ENCODE results near the gene ZBTB1. TPM values are rescaled to one million over a fixed set of nuclear protein-coding genes. Genes with fewer than 3 reads are reported as not detected.

ZBTB1 gene
- total RNA-seq, 2 donors from 2014 or later, result 26.2 to 32.7 TPM

- H3K4me3 ChIP-seq, result peak overlapping the region; percentile 65
- intact Hi-C loops (cut with DNase I), result loop anchor here (2.0 kb wide), 1 partner anchor 95 kb away; no protein-coding TSS in a partner anchor
- no peak overlapping the region for H3K27ac ChIP-seq
- no peaks in the 10 kb centered on the region for H3K4me1 ChIP-seq
- TF ChIP-seq CTCF (IDR thresholded peaks at IDR 0.05), result no peak
- H3K9ac ChIP-seq (ENCODE audit: low read depth in 2 of 2, low read length in 2 of 2), result peak overlapping the region in 1 of 2 donors; percentile 12
- no peak for DNase-seq
- H3K36me3 ChIP-seq, result no peaks in the 10 kb centered on the region
- H3K27me3 ChIP-seq, result no peaks in the 10 kb centered on the region
- H3K9me3 ChIP-seq, result no peaks in the 10 kb centered on the region
Observed at GRCh38 chr14:64541972-64542835, 37.6 kb downstream of the ZBTB1 start.

- H3K4me1 ChIP-seq, result no peaks in the 10 kb centered on the region
- TF ChIP-seq CTCF (IDR thresholded peaks at IDR 0.05), result no peak
- H3K36me3 ChIP-seq, result no peaks in the 10 kb centered on the region
Observed at GRCh38 chr14:64542836-64543201, 38.2 kb downstream of the ZBTB1 start.

GRCh38 chr14:64544607-64545312, 40.2 kb downstream of the ZBTB1 start:
- no peak for TF ChIP-seq CTCF (IDR thresholded peaks at IDR 0.05)
- Histone ChIP-seq H3K9ac (ENCODE audit: low read depth in 2 of 2, low read length in 2 of 2) (no peak overlapping the region), H3K27me3 (no peaks in the 10 kb centered on the region), H3K9me3 (no peaks in the 10 kb centered on the region), H3K36me3 (no peaks in the 10 kb centered on the region), H3K4me1 (no peaks in the 10 kb centered on the region), H3K4me3 (peak overlapping the region; percentile 10), H3K27ac (no peak overlapping the region)
- no peak for DNase-seq
- intact Hi-C loops (cut with DNase I), result no loop called here

More at GRCh38 chr14:64542836-64543201, 38.2 kb downstream of the ZBTB1 start:
- no peaks in the 10 kb centered on the region for H3K9me3 ChIP-seq
- H3K9ac ChIP-seq (ENCODE audit: low read depth in 2 of 2, low read length in 2 of 2), result no peak overlapping the region
- no peaks in the 10 kb centered on the region for H3K27me3 ChIP-seq
- H3K27ac ChIP-seq, result no peak overlapping the region
- DNase-seq, result no peak
- H3K4me3 ChIP-seq, result peak overlapping the region; percentile 65
- intact Hi-C loops (cut with DNase I), result no loop called here

- no peak for DNase-seq
- H3K4me3 ChIP-seq, result no peak overlapping the region
- H3K9me3 ChIP-seq, result no peaks in the 10 kb centered on the region
- H3K36me3 ChIP-seq, result no peaks in the 10 kb centered on the region
- intact Hi-C loops (cut with DNase I), result no loop called here
- TF ChIP-seq CTCF (IDR thresholded peaks at IDR 0.05), result no peak
- peak overlapping the region in 1 of 2 donors; percentile 73 for H3K9ac ChIP-seq (ENCODE audit: low read depth in 2 of 2, low read length in 2 of 2)
- peak overlapping the region; percentile 60 for H3K27ac ChIP-seq
- H3K27me3 ChIP-seq, result no peaks in the 10 kb centered on the region
- no peaks in the 10 kb centered on the region for H3K4me1 ChIP-seq
Observed at GRCh38 chr14:64549016-64549415, 44.4 kb downstream of the ZBTB1 start.

GRCh38 chr14:64549791-64550620, 45.4 kb downstream of the ZBTB1 start, which contains the start of gene PPP1R36:
PPP1R36 (plus strand) TSS chr14:64549961; CDS start chr14:64549998, 37 bp downstream.
- Histone ChIP-seq H3K36me3 (no peaks in the 10 kb centered on the region), H3K4me1 (no peaks in the 10 kb centered on the region), H3K27me3 (no peaks in the 10 kb centered on the region), H3K9ac (ENCODE audit: low read depth in 2 of 2, low read length in 2 of 2) (peak within 1 kb of the TSS; percentile 73 to 75), H3K4me3 (peak within 1 kb of the TSS; percentile 26), H3K9me3 (no peaks in the 10 kb centered on the region), H3K27ac (peak within 1 kb of the TSS; percentile 60)
- intact Hi-C loops (cut with DNase I), result no loop called here
- TF ChIP-seq CTCF (IDR thresholded peaks at IDR 0.05), result no peak
- DNase-seq, result peak; percentile 77
